GM19240 (cell line): ENCODE data around the gene LYPD8.

ENCODE experiments used
- DNase-seq: peaks from one replicate; pipeline ENCODE4 v3.0.0; 2011; ENCODE audit warnings: low spot score; ENCODE audit not compliant: insufficient read length

Gene LYPD8

DNA sequence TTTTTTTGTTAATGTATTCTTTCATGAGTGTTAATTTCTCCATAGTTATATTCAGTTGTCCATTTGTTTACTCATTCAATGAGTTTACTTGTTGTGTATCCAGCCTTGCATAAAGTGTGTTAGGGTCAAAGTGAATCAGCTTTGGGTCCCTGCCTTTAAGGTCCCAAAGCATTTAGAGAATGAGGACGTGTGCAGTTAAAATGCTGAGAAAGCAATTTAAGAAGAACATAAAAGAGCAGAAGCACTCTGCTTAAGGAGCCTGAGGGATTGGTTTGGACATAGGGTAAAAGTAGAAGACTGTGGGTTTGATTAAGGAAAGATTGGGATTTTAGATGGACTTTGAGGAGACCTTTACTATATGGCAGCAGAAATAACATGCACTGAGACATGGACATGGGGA is 56.5 kb downstream of the LYPD8 start:
- no peak for DNase-seq

DNA sequence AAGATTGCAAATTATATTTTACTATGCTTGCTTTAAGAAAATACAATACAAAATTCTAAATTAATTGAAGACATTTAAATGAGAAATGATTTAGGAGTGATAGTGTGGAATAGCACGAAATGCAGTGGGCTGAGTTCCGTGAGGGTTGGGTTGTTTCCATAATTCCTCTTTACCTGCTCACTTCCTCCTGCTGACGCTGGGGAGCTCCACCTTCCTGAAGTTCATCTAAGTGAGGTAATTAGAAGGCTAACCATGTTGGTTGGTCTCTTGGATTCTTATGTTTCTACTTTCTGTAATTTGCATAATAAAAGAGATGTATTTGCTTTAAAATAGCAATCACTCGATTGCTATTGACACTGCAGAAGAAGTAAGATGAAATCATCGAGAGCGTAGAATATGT is 57.7 kb downstream of the LYPD8 start:
- DNase-seq = no peak

DNA sequence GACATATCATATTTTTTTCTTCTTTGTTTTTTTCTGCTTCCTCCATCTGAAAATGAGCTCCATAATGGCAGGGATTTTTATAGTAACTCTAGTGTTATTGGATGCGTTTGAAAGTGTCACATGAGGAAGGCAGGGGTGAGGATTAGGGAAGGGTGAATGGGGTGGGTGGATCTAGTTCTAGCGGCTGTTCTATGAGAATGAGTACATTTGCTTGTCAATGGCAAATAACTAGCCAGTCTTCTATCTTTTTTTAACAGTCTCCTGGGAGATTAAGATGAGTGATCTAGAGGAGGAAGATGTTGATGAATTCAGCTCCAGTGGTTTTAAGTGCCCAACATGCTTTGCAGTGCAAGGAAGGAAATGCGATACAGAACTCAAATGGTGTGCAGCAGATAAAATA is 58.8 kb downstream of the LYPD8 start:
- DNase-seq = no peak

DNA sequence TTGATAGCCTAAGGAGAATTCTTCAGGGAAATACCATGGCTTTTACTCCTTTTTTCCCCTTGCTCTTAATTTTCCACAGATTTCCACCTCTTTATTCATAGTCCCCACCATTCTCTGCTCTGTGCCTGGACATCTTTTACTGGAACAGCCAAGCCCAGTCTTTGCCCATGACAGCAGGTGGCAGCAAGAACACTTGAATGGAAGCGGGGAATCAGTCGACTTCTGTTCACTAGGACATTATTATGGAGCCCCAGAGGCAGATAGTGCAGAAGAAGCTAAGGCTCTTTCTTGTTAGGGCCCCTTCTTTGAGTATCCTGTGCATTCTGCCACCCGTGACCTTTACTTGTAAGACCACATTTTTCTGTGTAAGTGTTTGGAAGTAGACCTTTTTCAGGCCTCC is 59.3 kb downstream of the LYPD8 start:
- no peak for DNase-seq

DNA sequence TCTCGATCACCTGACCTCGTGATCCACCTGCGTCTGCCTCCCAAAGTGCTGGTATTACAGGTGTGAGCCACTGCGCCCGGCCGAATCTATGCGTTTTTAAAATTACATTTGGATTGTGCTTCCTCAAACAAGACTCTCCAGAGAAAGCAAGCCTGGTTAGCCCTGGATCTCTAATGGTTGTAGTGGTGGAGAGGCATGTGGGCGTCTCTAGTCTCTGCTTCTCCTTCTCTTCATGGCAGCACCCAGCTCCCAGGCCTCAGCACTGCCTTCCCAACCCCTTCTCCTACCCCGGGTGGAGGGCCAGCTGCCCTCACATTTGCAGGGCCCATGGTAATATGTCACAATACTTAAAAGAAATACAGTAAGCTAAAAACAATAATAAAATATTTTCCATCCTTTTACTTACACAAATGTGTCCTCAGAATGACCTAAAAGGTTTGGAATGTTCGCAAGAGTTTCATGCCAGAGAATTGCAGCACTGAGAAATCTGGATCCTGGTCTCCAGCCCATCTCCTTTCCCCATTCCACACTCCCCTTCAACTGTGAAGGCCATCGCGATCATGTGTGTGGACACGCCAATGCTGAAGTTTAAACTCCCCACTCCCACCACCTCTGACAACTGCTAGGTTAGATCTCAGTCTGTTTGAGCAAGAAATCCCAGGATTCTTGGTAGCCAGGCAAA is 60.0 kb downstream of the LYPD8 start:
- no peak for DNase-seq

DNA sequence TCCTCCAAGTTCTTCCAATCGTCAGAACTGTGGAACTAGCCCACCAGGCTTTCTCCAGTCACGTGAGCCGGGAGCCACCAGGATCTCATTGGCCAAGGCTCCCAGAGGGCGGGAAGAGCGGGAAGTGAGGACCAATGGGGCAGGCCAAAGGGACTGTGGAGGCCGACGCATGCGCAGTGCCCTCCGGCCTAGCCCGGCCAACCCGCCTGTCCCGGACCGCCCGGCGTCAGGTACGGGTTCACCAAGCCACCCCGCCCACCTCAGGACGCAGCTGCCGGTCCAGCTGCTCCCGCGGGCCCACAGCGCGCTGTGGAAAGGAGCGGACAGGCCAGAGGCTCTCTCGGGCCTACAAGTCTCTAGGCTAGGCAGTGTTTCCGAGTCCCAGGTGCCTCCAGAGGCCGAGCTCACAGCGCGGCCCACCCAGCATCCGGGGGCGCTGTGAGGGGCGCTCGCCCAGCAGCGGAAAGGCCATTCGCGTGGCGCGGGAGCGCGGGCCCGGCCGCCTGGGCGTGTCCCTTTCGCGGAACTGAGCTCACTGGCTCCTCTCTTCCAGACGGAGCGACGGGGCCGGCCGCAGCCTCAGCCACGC is 63.9 kb downstream of the LYPD8 start:
- no peak for DNase-seq
